Stimulated activated naive CD8-positive, alpha-beta T cell treated with anti-CD3 and anti-CD28 coated beads, Interleukin-15, amount 100 ng/mL, for 72 hours (primary cell): ENCODE results near the gene UNC5CL.
"Not testable (repeated sequence)": the region's sequence is repeated elsewhere in the genome, so short reads cannot be mapped to it uniquely, and the experiment has no call there.

Experiments used
- ATAC-seq: fragments of 150-1000 bp; cut with Tn5 transposase; 2 replicates; pipeline ENCODE4 v1.10.0; 2021; ENCODE audit warnings: mild to moderate bottlenecking, moderate library complexity
- DNase-seq, 2 donors: peaks; one replicate each; pipeline ENCODE4 v3.0.0; 2021 to 2022
- H3K27ac Mint-ChIP-seq, 2 donors: one replicate each; pipeline ENCODE4 v1.8.0; 2022; ENCODE audit warnings: mild to moderate bottlenecking in 2 of 2, mixed read lengths in 2 of 2, moderate library complexity in 2 of 2
- H3K27me3 Mint-ChIP-seq: one replicate; pipeline ENCODE4 v1.8.0; 2022; ENCODE audit warnings: mixed read lengths
- H3K4me1 Mint-ChIP-seq: one replicate; pipeline ENCODE4 v1.8.0; 2022; ENCODE audit warnings: mild to moderate bottlenecking, mixed read lengths
- H3K4me3 Mint-ChIP-seq, 2 donors: one replicate each; pipeline ENCODE4 v1.8.0; 2022; ENCODE audit warnings: mild to moderate bottlenecking in 2 of 2, mixed read lengths in 2 of 2, moderate library complexity in 1 of 2
- H3K9me3 Mint-ChIP-seq, 2 donors: one replicate each; pipeline ENCODE4 v1.8.0; 2022; ENCODE audit warnings: mixed read lengths in 2 of 2

The UNC5CL gene

GRCh38 chr6:41009669-41010068 is 29.4 kb downstream of the UNC5CL start:
- no peak overlapping the region for H3K27ac Mint-ChIP-seq
- H3K9me3 Mint-ChIP-seq, result no peaks in the 10 kb centered on the region
- ATAC-seq, result no peak
- H3K4me3 Mint-ChIP-seq, result no peak overlapping the region
- H3K4me1 Mint-ChIP-seq, result no peaks in the 10 kb centered on the region
- H3K27me3 Mint-ChIP-seq, result peaks cover 5% of the 10 kb centered on the region
- no peak for DNase-seq

- H3K27ac Mint-ChIP-seq, result no peak overlapping the region
Observed at GRCh38 chr6:41008011-41008410, 31.0 kb downstream of the UNC5CL start.

GRCh38 chr6:41006980-41007379 is 32.0 kb downstream of the UNC5CL start:
- not testable (repeated sequence) for H3K27ac Mint-ChIP-seq, H3K4me3 Mint-ChIP-seq, H3K9me3 Mint-ChIP-seq

More at GRCh38 chr6:41008011-41008410, 31.0 kb downstream of the UNC5CL start:
- peaks cover 18% of the 10 kb centered on the region for H3K27me3 Mint-ChIP-seq
- ATAC-seq (peak; percentile 28), DNase-seq (no peak)
- no peak overlapping the region for H3K4me3 Mint-ChIP-seq
- H3K9me3 Mint-ChIP-seq, result no peaks in the 10 kb centered on the region
- H3K4me1 Mint-ChIP-seq, result no peaks in the 10 kb centered on the region

GRCh38 chr6:41006217-41006616 is 32.8 kb downstream of the UNC5CL start:
- peak; percentile 47 to 53 for DNase-seq
- H3K4me3 Mint-ChIP-seq, H3K4me1 Mint-ChIP-seq, H3K27ac Mint-ChIP-seq, H3K9me3 Mint-ChIP-seq: not testable (repeated sequence)
- ATAC-seq, result peak; percentile 74
- peaks cover 36% of the 10 kb centered on the region for H3K27me3 Mint-ChIP-seq

More at GRCh38 chr6:41006980-41007379, 32.0 kb downstream of the UNC5CL start:
- ATAC-seq, H3K4me1 Mint-ChIP-seq, DNase-seq: not testable (repeated sequence)
- peaks cover 28% of the 10 kb centered on the region for H3K27me3 Mint-ChIP-seq

GRCh38 chr6:41002168-41002567 is 36.9 kb downstream of the UNC5CL start:
- Mint-ChIP-seq H3K4me1 (no peaks in the 10 kb centered on the region), H3K27ac (no peak overlapping the region), H3K4me3 (no peak overlapping the region), H3K27me3 (peaks cover 55% of the 10 kb centered on the region), H3K9me3 (no peaks in the 10 kb centered on the region)
- no peak for ATAC-seq
- DNase-seq, result no peak

GRCh38 chr6:41000248-41000647 is 38.8 kb downstream of the UNC5CL start:
- H3K27me3 Mint-ChIP-seq, result peaks cover 65% of the 10 kb centered on the region
- no peaks in the 10 kb centered on the region for H3K4me1 Mint-ChIP-seq
- no peak for ATAC-seq
- no peak overlapping the region for H3K4me3 Mint-ChIP-seq
- H3K27ac Mint-ChIP-seq, result no peak overlapping the region
- H3K9me3 Mint-ChIP-seq, result no peaks in the 10 kb centered on the region
- DNase-seq, result no peak

- Mint-ChIP-seq H3K27me3 (peaks cover 59% of the 10 kb centered on the region), H3K9me3 (no peaks in the 10 kb centered on the region), H3K4me1 (no peaks in the 10 kb centered on the region), H3K4me3 (no peak overlapping the region), H3K27ac (no peak overlapping the region)
- ATAC-seq (no peak), DNase-seq (no peak)
Observed at GRCh38 chr6:40999569-40999968, 39.5 kb downstream of the UNC5CL start.

GRCh38 chr6:40998661-40999060 is 40.4 kb downstream of the UNC5CL start:
- Mint-ChIP-seq H3K4me3 (no peak overlapping the region), H3K27me3 (peaks cover 53% of the 10 kb centered on the region), H3K9me3 (no peaks in the 10 kb centered on the region), H3K27ac (no peak overlapping the region), H3K4me1 (no peaks in the 10 kb centered on the region)
- DNase-seq (no peak), ATAC-seq (no peak)

GRCh38 chr6:40997234-40997957 is 41.6 kb downstream of the UNC5CL start:
- no peaks in the 10 kb centered on the region for H3K4me1 Mint-ChIP-seq
- peaks cover 52% of the 10 kb centered on the region for H3K27me3 Mint-ChIP-seq
- DNase-seq (no peak), ATAC-seq (no peak)
- no peaks in the 10 kb centered on the region for H3K9me3 Mint-ChIP-seq
- no peak overlapping the region for H3K4me3 Mint-ChIP-seq
- H3K27ac Mint-ChIP-seq, result no peak overlapping the region

- Mint-ChIP-seq H3K9me3 (no peaks in the 10 kb centered on the region), H3K27me3 (peaks cover 51% of the 10 kb centered on the region), H3K27ac (peak overlapping the region in 1 of 2 donors; percentile 30), H3K4me3 (no peak overlapping the region), H3K4me1 (no peaks in the 10 kb centered on the region)
- ATAC-seq, result no peak
- DNase-seq, result no peak
Observed at GRCh38 chr6:40996591-40997233, 42.3 kb downstream of the UNC5CL start.

GRCh38 chr6:40992746-40993145 is 46.3 kb downstream of the UNC5CL start:
- DNase-seq, result no peak
- H3K4me1 Mint-ChIP-seq, result no peaks in the 10 kb centered on the region
- H3K27ac Mint-ChIP-seq, result peak overlapping the region in 1 of 2 donors; percentile 24
- H3K27me3 Mint-ChIP-seq, result peaks cover 41% of the 10 kb centered on the region
- no peak for ATAC-seq
- H3K4me3 Mint-ChIP-seq, result no peak overlapping the region
- H3K9me3 Mint-ChIP-seq, result no peaks in the 10 kb centered on the region

- Mint-ChIP-seq H3K9me3 (no peaks in the 10 kb centered on the region), H3K27ac (no peak overlapping the region), H3K27me3 (peaks cover 48% of the 10 kb centered on the region), H3K4me1 (no peaks in the 10 kb centered on the region), H3K4me3 (no peak overlapping the region)
- ATAC-seq (no peak), DNase-seq (no peak)
Observed at GRCh38 chr6:40990301-40990700, 48.7 kb downstream of the UNC5CL start.

GRCh38 chr6:40989204-40990169 is 49.5 kb downstream of the UNC5CL start:
- H3K27me3 Mint-ChIP-seq, result peaks cover 56% of the 10 kb centered on the region
- H3K27ac Mint-ChIP-seq, result peak overlapping the region in 1 of 2 donors; percentile 3
- no peaks in the 10 kb centered on the region for H3K9me3 Mint-ChIP-seq
- no peaks in the 10 kb centered on the region for H3K4me1 Mint-ChIP-seq
- no peak overlapping the region for H3K4me3 Mint-ChIP-seq
- DNase-seq (no peak), ATAC-seq (no peak)

- H3K9me3 Mint-ChIP-seq, result peaks cover 0 to 4% of the 10 kb centered on the region in 2 donors
- H3K27me3 Mint-ChIP-seq, result peaks cover 65% of the 10 kb centered on the region
- DNase-seq, result no peak
- no peak overlapping the region for H3K27ac Mint-ChIP-seq
- H3K4me1 Mint-ChIP-seq, result no peaks in the 10 kb centered on the region
- ATAC-seq, result no peak
- H3K4me3 Mint-ChIP-seq, result no peak overlapping the region
Observed at GRCh38 chr6:40988634-40989033, 50.4 kb downstream of the UNC5CL start.

- ATAC-seq, result no peak
Observed at GRCh38 chr6:40986921-40987819, 51.9 kb downstream of the UNC5CL start.

More at GRCh38 chr6:40986921-40987819, 51.9 kb downstream of the UNC5CL start:
- H3K4me3 Mint-ChIP-seq, result no peak overlapping the region
- H3K4me1 Mint-ChIP-seq, result no peaks in the 10 kb centered on the region
- no peak for DNase-seq
- peaks cover 0 to 5% of the 10 kb centered on the region in 2 donors for H3K9me3 Mint-ChIP-seq
- peak overlapping the region in 1 of 2 donors; percentile 62 for H3K27ac Mint-ChIP-seq
- peaks cover 66% of the 10 kb centered on the region for H3K27me3 Mint-ChIP-seq
